22Rv1 (cell line): Measurements from ENCODE around the gene ZNF133.

Experiments used
- H3K27ac ChIP-seq: fragments of 450-650 bp; 2 replicates; pipeline ENCODE4 v1.5.1; 2017
- CTCF ChIP-seq: fragments of 450-650 bp; IDR thresholded peaks from 2 replicates; pipeline ENCODE4 v1.5.1; 2017; ENCODE audit warnings: mild to moderate bottlenecking
- ZFX ChIP-seq: fragments of 450-650 bp; IDR thresholded peaks from 2 replicates; pipeline ENCODE4 v1.6.1; 2017; ENCODE audit warnings: antibody characterized with exemption, borderline replicate concordance

Gene ZNF133

GRCh38 chr20:18310592-18310991 lies 22.3 kb downstream of the ZNF133 start:
- TF ChIP-seq CTCF (no peak), ZFX (no peak)
- no peak overlapping the region for H3K27ac ChIP-seq

DNA sequence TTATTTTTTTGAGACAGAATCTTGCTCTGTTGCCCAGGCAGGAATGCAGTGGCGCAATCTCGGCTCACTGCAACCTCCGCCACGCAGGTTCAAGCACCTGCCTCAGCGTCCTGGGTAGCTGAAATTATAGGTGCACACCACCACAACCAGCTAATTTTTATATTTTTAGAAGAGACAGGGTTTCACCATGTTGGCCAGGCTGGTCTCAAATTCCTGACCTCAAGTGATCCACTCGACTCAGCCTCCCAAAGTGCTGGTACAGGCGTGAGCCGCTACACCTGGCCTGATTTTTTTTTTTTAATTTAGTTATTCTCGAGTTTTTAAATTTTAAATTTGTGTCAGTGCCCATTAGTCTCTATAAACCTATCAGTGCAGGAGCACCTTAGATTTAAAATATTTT lies 24.4 kb downstream of the ZNF133 start:
- no peak for TF ChIP-seq CTCF
- no peak overlapping the region for H3K27ac ChIP-seq

DNA sequence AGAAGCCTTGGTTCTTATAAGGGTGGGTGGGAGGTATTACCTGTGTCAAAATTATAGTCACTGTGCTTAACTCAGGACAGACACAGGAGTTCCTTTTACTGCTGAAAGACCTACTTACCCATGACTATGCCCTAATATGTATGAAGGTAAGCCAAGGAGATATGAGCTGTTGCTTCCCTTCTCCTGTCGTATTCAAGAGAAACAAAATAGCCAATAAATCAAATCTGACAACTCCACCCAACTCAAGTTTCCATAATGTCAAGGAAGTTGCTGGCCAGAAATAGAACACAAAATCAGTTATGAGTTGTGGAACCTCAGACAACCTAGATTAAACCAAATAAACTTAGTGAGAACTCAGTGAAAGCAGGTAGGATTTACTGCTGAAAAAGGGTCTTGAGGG lies 25.1 kb downstream of the ZNF133 start:
- H3K27ac ChIP-seq: no peak overlapping the region
- no peak for TF ChIP-seq ZFX
- TF ChIP-seq CTCF: no peak

- TF ChIP-seq ZFX (no peak), CTCF (no peak)
- H3K27ac ChIP-seq: no peak overlapping the region
Measured at GRCh38 chr20:18314786-18315406, 26.6 kb downstream of the ZNF133 start.

DNA sequence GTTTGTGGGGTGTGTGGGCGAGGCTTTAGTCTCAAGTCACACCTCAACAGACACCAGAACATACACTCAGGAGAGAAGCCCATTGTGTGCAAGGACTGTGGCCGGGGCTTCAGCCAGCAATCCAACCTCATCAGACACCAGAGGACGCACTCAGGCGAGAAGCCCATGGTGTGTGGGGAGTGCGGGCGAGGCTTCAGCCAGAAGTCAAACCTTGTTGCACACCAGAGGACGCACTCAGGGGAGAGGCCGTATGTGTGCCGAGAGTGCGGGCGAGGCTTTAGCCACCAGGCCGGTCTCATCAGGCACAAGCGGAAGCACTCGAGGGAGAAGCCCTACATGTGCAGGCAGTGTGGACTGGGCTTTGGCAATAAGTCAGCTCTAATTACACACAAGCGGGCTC lies 27.8 kb downstream of the ZNF133 start:
- TF ChIP-seq CTCF (no peak), ZFX (no peak)

DNA sequence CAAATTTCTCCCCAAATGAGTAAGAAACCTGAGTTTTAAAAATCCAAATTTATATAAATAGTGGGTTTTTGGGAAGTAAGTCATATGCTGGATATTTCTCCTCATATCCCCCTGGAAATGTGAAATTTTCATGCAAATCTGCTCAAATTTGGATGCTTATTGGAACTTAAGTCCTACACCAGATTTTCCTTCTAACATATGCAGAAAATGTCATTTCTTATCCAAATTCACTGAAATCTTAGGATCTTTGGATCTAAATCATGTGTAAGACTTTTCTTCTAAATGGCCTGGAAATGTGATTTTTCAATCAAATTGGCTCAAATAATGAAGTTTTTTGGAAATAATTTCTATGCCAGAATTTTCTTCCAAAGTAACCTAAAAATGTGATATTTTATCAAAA lies 33.0 kb downstream of the ZNF133 start:
- TF ChIP-seq ZFX (no peak), CTCF (no peak)
- H3K27ac ChIP-seq: no peak overlapping the region

More for the DNA sequence above, 27.8 kb downstream of the ZNF133 start:
- H3K27ac ChIP-seq: no peak overlapping the region

DNA sequence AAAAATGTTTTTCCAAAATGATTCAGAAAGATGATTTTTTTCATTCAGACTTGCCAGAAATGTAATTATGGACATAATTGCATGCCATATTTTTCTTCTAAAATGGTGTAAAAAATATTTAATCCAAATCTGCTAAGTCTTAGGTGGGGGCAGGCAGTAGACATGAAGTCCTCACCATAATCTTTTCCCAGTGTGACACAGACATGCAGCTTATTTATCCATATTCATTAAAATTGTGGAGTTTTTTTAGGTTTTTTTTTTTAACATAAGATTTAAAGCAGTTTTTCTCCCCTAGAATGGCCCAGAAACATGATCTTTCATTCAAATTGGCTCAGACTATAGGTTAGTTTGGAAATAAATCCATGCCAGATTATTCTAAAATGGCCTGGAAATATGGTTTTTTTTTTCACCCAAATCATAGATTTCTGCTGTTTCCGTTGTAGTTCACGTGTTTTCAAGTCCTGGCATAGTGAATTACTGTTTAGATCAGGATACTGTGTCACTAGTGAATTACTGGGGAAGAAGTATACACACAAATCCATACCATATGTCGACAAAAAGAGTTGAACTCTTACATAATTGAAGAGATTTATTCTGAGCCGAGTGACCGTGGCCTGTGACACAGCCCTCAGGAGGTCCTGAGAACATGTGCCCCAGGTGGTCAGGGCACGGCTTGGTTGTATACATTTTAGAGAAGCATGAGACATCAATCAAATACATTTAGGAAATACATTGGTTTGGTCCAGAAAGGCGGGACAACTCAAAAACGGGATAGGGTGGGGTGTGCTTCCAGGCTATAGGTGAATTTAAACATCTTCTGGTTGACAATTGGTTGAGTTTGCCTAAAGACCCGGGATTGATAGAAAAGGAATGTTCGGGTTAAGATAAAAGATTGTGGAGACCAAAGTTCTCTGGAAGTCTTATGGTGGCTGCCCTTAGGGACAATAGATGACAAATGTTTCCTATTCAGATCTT lies 33.9 kb downstream of the ZNF133 start:
- no peak overlapping the region for H3K27ac ChIP-seq
- TF ChIP-seq ZFX (no peak), CTCF (no peak)
